ENCODE data around the gene SIPA1L3. TPM values are rescaled to one million over a fixed set of nuclear protein-coding genes. Genes with fewer than 3 reads are reported as not detected.

Gene SIPA1L3
- total RNA-seq, 4 donors from 2014 or later = 50.0 to 69.8 (median 53.6) TPM

DNA sequence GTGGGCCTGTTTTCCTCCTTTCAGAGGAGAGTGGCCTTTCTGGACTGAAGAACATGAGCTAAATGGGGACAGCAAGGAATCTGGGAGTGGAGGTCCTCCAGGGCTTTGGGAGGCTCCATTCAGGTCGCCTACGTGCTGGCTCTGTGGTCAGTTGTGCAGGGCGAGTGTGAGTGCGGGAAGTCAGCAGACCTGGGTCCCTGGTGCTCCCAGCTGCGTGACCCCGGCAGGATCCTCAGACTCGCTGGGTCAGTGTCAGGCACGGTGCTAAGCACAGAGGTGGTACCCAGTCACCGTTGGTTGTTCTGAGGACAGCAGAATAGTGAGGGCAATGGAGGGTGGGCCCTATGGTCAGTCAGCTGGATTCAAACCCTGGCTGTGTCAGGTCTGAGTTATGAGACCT is 85.8 kb downstream of the SIPA1L3 start:
- TF ChIP-seq, protein P1, sequence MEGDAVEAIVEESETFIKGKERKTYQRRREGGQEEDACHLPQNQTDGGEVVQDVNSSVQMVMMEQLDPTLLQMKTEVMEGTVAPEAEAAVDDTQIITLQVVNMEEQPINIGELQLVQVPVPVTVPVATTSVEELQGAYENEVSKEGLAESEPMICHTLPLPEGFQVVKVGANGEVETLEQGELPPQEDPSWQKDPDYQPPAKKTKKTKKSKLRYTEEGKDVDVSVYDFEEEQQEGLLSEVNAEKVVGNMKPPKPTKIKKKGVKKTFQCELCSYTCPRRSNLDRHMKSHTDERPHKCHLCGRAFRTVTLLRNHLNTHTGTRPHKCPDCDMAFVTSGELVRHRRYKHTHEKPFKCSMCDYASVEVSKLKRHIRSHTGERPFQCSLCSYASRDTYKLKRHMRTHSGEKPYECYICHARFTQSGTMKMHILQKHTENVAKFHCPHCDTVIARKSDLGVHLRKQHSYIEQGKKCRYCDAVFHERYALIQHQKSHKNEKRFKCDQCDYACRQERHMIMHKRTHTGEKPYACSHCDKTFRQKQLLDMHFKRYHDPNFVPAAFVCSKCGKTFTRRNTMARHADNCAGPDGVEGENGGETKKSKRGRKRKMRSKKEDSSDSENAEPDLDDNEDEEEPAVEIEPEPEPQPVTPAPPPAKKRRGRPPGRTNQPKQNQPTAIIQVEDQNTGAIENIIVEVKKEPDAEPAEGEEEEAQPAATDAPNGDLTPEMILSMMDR (IDR thresholded peaks at IDR 0.05) = no peak
- no peak for TF ChIP-seq POLR2A (IDR thresholded peaks at IDR 0.05)
- no peak for DNase-seq (ENCODE audit: low spot score in 2 of 2)
- intact Hi-C loops (cut with DNase I; ENCODE audit: low total_unique reads) = no loop called here
- no peak overlapping the region for H3K4me3 ChIP-seq (ENCODE audit: low read depth, poor library complexity, severe bottlenecking)
- WGBS, 2 donors = 93 to 99% methylated on average over 9 of the region's 9 CpGs

DNA sequence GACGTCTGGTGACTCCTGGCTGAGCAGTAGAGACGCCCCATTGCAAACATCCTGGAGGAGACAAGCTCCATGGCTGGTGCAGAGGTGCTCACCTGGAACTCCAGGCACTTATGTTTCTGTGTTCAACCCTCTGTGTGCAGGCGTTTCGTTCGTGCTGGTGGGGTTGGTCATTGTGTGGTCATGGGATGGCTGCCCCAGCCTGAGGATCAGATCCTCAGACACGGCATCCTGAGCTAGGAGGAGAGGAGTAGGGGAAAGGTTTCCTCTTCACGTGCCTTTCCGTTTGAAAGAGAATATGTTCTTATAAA is 87.8 kb downstream of the SIPA1L3 start:
- TF ChIP-seq POLR2A (IDR thresholded peaks at IDR 0.05) = no peak
- TF ChIP-seq, protein P1 (IDR thresholded peaks at IDR 0.05) = no peak
- intact Hi-C loops (cut with DNase I; ENCODE audit: low total_unique reads) = no loop called here
- WGBS, 2 donors = 87 to 89% methylated on average over 8 of the region's 8 CpGs

DNA sequence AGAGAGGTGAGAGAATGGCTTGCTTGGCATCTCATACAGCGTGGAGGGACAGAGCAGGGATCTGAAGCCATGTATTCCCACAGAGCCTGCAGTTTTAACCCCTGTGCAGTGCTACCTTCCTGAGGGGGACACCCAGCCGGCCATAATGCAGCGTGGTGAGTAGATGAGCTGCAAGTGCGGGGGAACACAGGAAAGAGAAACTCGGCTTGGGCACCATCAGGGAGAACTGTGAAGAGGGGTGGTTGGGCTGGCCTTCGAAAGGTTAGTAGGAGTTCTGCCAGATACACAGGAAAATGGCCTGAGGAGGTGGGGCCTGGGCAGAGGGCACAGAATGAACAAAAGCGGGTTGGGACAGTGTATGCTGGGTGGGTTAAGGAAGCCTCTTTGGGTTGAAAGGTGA is 88.3 kb downstream of the SIPA1L3 start:
- H3K4me3 ChIP-seq (ENCODE audit: low read depth, poor library complexity, severe bottlenecking) = no peak overlapping the region
- no peak for TF ChIP-seq POLR2A (IDR thresholded peaks at IDR 0.05)
- TF ChIP-seq, protein P1 (IDR thresholded peaks at IDR 0.05) = no peak
- intact Hi-C loops (cut with DNase I; ENCODE audit: low total_unique reads) = no loop called here
- 90 to 92% methylated on average over 7 of the region's 7 CpGs for WGBS, 2 donors
- DNase-seq (ENCODE audit: low spot score in 2 of 2) = no peak

More for the DNA sequence above, 87.8 kb downstream of the SIPA1L3 start:
- no peak overlapping the region for H3K4me3 ChIP-seq (ENCODE audit: low read depth, poor library complexity, severe bottlenecking)
- no peak for DNase-seq (ENCODE audit: low spot score in 2 of 2)

DNA sequence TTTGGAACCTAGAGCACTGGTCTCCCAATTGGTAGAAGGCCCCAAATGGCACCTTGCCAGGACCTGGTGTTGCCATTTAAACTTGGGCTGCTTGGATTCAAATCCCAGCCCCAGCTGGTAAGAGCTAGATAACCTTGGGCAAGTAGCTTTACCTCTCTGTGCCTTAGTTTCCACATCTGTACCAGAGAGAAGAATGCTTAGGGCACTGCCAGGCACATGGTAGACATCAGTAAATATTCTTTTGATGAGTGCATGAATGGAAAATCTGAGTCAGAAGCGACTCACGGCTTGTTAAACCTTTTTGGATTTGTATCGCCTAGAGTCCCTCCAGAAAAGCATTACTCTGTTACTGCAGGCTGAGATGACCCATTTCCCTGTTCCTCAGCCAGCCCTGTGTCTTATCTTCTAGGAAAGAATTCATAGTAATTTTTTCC is 90.9 kb downstream of the SIPA1L3 start:
- 20 to 24% methylated on average over 3 of the region's 3 CpGs for WGBS, 2 donors
- intact Hi-C loops (cut with DNase I; ENCODE audit: low total_unique reads) = no loop called here
- H3K4me3 ChIP-seq (ENCODE audit: low read depth, poor library complexity, severe bottlenecking) = no peak overlapping the region
- DNase-seq (ENCODE audit: low spot score in 2 of 2) = no peak
- TF ChIP-seq POLR2A (IDR thresholded peaks at IDR 0.05) = no peak
- TF ChIP-seq, protein P1 (IDR thresholded peaks at IDR 0.05) = no peak

DNA sequence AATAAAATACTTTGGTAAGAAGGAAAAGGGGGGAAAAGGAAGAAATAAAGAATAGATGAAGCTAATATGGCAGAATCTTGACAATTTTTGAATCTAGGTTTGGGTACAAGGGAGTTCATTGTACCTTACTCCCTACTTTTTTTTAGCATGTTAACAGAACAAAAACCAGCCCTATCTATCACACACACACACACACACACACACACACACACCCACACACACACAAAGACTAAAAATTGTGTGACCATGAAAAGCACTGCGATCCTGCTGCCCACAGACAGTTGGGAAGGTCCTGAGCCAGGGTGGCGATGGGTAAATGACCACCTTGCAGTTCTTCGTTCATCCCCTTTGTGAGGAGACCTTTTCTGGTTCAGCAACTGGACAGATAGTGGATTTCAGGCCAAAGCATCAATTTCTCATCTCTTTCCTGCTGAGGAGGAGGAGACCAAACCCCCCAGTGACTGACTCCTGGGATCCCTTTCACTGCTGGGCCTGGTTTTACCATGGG is 91.8 kb downstream of the SIPA1L3 start:
- intact Hi-C loops (cut with DNase I; ENCODE audit: low total_unique reads) = no loop called here
- 98% methylated on average over 3 of the region's 3 CpGs for WGBS, 2 donors
- TF ChIP-seq POLR2A (IDR thresholded peaks at IDR 0.05) = no peak
- TF ChIP-seq, protein P1 (IDR thresholded peaks at IDR 0.05) = no peak
- no peak overlapping the region for H3K4me3 ChIP-seq (ENCODE audit: low read depth, poor library complexity, severe bottlenecking)
- no peak for DNase-seq (ENCODE audit: low spot score in 2 of 2)

All from lower leg skin (tissue), 4 donors.